ENCODE results near the gene SEMA3B. TPM values are rescaled to one million over a fixed set of nuclear protein-coding genes. Genes with fewer than 3 reads are reported as not detected.
A peak's percentile ranks its signal among the peaks of the same experiment; 100 is the strongest.

Gene SEMA3B
- total RNA-seq, 1 experiment from 2014 or later: 6.4 TPM

DNA sequence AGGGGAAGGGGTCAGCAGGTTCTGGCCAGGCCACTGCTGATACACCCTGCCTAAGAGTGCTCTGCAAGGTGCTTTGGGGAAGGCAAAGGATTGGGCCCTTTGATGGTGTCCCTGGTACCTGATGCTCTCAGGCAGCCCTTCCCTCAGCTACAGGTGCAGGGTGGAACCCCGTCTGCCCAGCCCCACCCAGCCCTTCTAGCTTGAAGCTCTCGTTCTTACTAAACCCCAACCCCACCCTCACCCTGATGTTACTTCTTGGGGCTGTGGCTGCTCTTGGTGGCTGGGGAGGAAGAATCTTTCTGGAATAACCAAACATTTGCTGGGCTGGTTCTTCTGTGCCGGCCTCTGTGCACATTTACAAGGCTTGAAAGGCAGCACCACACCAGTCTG, 26.6 kb upstream of the SEMA3B start:
- H3K9me3 Mint-ChIP-seq: no peaks in the 10 kb centered on the region
- no peak overlapping the region for H4K5ac ChIP-seq (ENCODE audit: insufficient read length, low read depth, low read length)
- H3K27ac ChIP-seq (ENCODE audit: insufficient read length, low read depth, low read length): no peak overlapping the region
- H3T11ph ChIP-seq (ENCODE audit: low read length): no peak overlapping the region
- H3K23ac ChIP-seq (ENCODE audit: insufficient read length, low read depth, low read length): no peak overlapping the region
- H3K56ac ChIP-seq (ENCODE audit: insufficient read length, low read depth, low read length): no peak overlapping the region
- H3K79me1 ChIP-seq (ENCODE audit: insufficient read depth, low read depth, low read length, poor library complexity, severe bottlenecking): peaks cover 9% of the 10 kb centered on the region
- DNase-seq: no peak
- H3K18ac ChIP-seq (ENCODE audit: insufficient read length, low read depth, low read length): no peak overlapping the region
- no peaks in the 10 kb centered on the region for H4K20me1 ChIP-seq (ENCODE audit: control insufficient read depth, insufficient read depth, insufficient read length)
- H2AFZ ChIP-seq (ENCODE audit: low read length): no peak overlapping the region
- H3K4ac ChIP-seq (ENCODE audit: low read depth, low read length): no peak overlapping the region
- H2BK12ac ChIP-seq (ENCODE audit: insufficient read length, low read depth, low read length): no peak overlapping the region
- H2AK5ac ChIP-seq (ENCODE audit: insufficient read length, low read length): no peak overlapping the region
- no peak overlapping the region for H4K91ac ChIP-seq (ENCODE audit: insufficient read length, low read depth, low read length)
- H3K79me2 ChIP-seq (ENCODE audit: insufficient read depth, low read length): peaks cover 26% of the 10 kb centered on the region; the same call in 1 of the 2 replicates
- peaks cover 15% of the 10 kb centered on the region; the same call in 1 of the 2 replicates for H3K4me1 ChIP-seq (ENCODE audit: insufficient read depth, low read length)
- no peak overlapping the region for H2BK5ac ChIP-seq (ENCODE audit: insufficient read length, low read length)
- no peak overlapping the region for H2BK120ac ChIP-seq (ENCODE audit: low read depth, low read length, poor library complexity, severe bottlenecking)
- H3K23me2 ChIP-seq (ENCODE audit: insufficient read length, low read depth, low read length, poor library complexity, severe bottlenecking): peaks cover 8% of the 10 kb centered on the region
- no peak overlapping the region for H2BK20ac ChIP-seq (ENCODE audit: low read depth, low read length, poor library complexity, severe bottlenecking)
- H3K9ac ChIP-seq (ENCODE audit: extremely low read depth, insufficient read length, low read length): no peak overlapping the region
- peaks cover 78 to 92% of the 10 kb centered on the region in 2 experiments for H3K4me1 Mint-ChIP-seq
- H3K27me3 Mint-ChIP-seq (ENCODE audit: low read depth): no peaks in the 10 kb centered on the region
- H3K14ac ChIP-seq (ENCODE audit: insufficient read depth, low read length): 0 out of 2 replicates have a peak overlapping the region, but pooled peaks have one; percentile 6
- peaks cover 4 to 24% (median 23%) of the 10 kb centered on the region in 3 experiments; a peak in 5 of 7 replicates for H3K36me3 Mint-ChIP-seq (ENCODE audit: insufficient read depth in 1 of 3, low read depth in 3 of 3)
- TF ChIP-seq, protein P1, sequence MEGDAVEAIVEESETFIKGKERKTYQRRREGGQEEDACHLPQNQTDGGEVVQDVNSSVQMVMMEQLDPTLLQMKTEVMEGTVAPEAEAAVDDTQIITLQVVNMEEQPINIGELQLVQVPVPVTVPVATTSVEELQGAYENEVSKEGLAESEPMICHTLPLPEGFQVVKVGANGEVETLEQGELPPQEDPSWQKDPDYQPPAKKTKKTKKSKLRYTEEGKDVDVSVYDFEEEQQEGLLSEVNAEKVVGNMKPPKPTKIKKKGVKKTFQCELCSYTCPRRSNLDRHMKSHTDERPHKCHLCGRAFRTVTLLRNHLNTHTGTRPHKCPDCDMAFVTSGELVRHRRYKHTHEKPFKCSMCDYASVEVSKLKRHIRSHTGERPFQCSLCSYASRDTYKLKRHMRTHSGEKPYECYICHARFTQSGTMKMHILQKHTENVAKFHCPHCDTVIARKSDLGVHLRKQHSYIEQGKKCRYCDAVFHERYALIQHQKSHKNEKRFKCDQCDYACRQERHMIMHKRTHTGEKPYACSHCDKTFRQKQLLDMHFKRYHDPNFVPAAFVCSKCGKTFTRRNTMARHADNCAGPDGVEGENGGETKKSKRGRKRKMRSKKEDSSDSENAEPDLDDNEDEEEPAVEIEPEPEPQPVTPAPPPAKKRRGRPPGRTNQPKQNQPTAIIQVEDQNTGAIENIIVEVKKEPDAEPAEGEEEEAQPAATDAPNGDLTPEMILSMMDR (conservative IDR thresholded peaks at IDR 0.05): no peak
- no CpG with 5 or more reads among the region's 3 CpGs for WGBS (ENCODE audit: extremely low coverage, insufficient read length, low lambda C conversion rate)
- no peak overlapping the region for H2BK15ac ChIP-seq (ENCODE audit: low read depth, low read length)
- H3K27me3 ChIP-seq (ENCODE audit: insufficient read depth, low read length): no peaks in the 10 kb centered on the region
- no peak overlapping the region for H4K8ac ChIP-seq (replicated peaks; ENCODE audit: insufficient read length, low read depth, low read length)
- peak overlapping the region in 1 of 2 experiments; percentile 73; a peak in 3 of 5 replicates for H3K4me3 Mint-ChIP-seq
- no peak overlapping the region for H3K4me2 ChIP-seq (ENCODE audit: insufficient read depth, insufficient read length, low read length)
- H3K9me3 ChIP-seq (ENCODE audit: control insufficient read depth, low read depth, low read length): no peaks in the 10 kb centered on the region
- peak overlapping the region; percentile 95 to 99 (median 96); a peak in 6 of 7 replicates for H3K27ac Mint-ChIP-seq
